Measurements from ENCODE around the gene RASAL3.

- TF ChIP-seq CTCF (conservative IDR thresholded peaks at IDR 0.05 in 1 of 2, IDR thresholded peaks at IDR 0.05 in 1 of 2; ENCODE audit: low read depth in 1 of 2, low read length in 2 of 2) (no peak), EZH2 (IDR thresholded peaks at IDR 0.05; ENCODE audit: low read length, missing control alignments) (no peak)
Observed at GRCh38 chr19:15423130-15423529, 41.2 kb downstream of the RASAL3 start.

Data from fibroblast of lung (primary cell).